GM12878 (cell line): ENCODE measurements around the gene KIRREL2. TPM values are rescaled to one million over a fixed set of nuclear protein-coding genes. Genes with fewer than 3 reads are reported as not detected.

ENCODE experiments used
- CHD2 ChIP-seq: IDR thresholded peaks from 2 replicates; pipeline ENCODE4 v1.6.1; 2011; ENCODE audit warnings: low read depth, low read length, improper control_type of control experiment, borderline replicate concordance
- CREM ChIP-seq: IDR thresholded peaks from 2 replicates; pipeline ENCODE4 v1.6.1; 2014; ENCODE audit warnings: antibody characterized with exemption, low read depth
- EED ChIP-seq: sonication (generic); IDR thresholded peaks from 2 replicates; pipeline ENCODE4 v1.6.1; 2016; ENCODE audit warnings: antibody characterized with exemption, low read depth
- EZH2 ChIP-seq: IDR thresholded peaks from 2 replicates; pipeline ENCODE4 v1.6.1; 2012; ENCODE audit warnings: low read depth, mild to moderate bottlenecking, control low read depth, inconsistent platforms, low read length, borderline replicate concordance; ENCODE audit not compliant: control insufficient read depth
- FOS ChIP-seq: IDR thresholded peaks from 3 replicates; pipeline ENCODE4 v1.6.1; 2011; ENCODE audit warnings: borderline replicate concordance; ENCODE audit not compliant: insufficient read length; ENCODE audit errors: extremely low read depth
- HDAC6 ChIP-seq: fragments of 200-600 bp; sonication (generic); IDR thresholded peaks from one replicate; pipeline ENCODE4 v1.8.0; 2017; ENCODE audit warnings: antibody characterized with exemption; ENCODE audit not compliant: unreplicated experiment
- KLF5 ChIP-seq: fragments of 450-650 bp; IDR thresholded peaks from 2 replicates; pipeline ENCODE4 v1.6.1; 2014; ENCODE audit warnings: mild to moderate bottlenecking; ENCODE audit not compliant: partially characterized antibody
- PML ChIP-seq: IDR thresholded peaks from 2 replicates; pipeline ENCODE4 v1.6.1; 2012; ENCODE audit warnings: low read length, inconsistent platforms
- POU2F2 ChIP-seq: IDR thresholded peaks from 3 replicates; pipeline ENCODE4 v1.6.1; 2011; ENCODE audit warnings: low read depth, mild to moderate bottlenecking, low read length, borderline replicate concordance
- RAD51 ChIP-seq: fragments of 450-650 bp; IDR thresholded peaks from 2 replicates; pipeline ENCODE4 v1.6.1; 2016; ENCODE audit warnings: moderate library complexity, mild to moderate bottlenecking, inconsistent platforms
- SIX5 ChIP-seq: IDR thresholded peaks from 2 replicates; pipeline ENCODE4 v1.6.1; 2011; ENCODE audit warnings: mild to moderate bottlenecking, low read depth, low read length, moderate library complexity; ENCODE audit not compliant: severe bottlenecking
- SKIL ChIP-seq: fragments of 450-650 bp; IDR thresholded peaks from 2 replicates; pipeline ENCODE4 v1.6.1; 2017; ENCODE audit warnings: mild to moderate bottlenecking, low read depth, inconsistent platforms; ENCODE audit not compliant: poor library complexity, severe bottlenecking
- SP1 ChIP-seq: IDR thresholded peaks from one replicate; pipeline ENCODE4 v1.6.1; 2011; ENCODE audit warnings: low read depth, low read length
- SUPT20H ChIP-seq: IDR thresholded peaks from 2 replicates; pipeline ENCODE4 v1.6.1; 2011; ENCODE audit warnings: low read depth, mild to moderate bottlenecking, low read length, moderate library complexity, borderline replicate concordance; ENCODE audit not compliant: control insufficient read depth
- SUZ12 ChIP-seq: fragments of 200-600 bp; sonication (generic); IDR thresholded peaks from one replicate; pipeline ENCODE4 v1.6.1; 2018; ENCODE audit warnings: antibody characterized with exemption, mild to moderate bottlenecking; ENCODE audit not compliant: unreplicated experiment
- polyA plus RNA-seq, 11 experiments: library from polyadenylated mRNA; depleted of rRNA in 4 of 11; unstranded in 6 of 11; stranded (reverse) in 5 of 11; fragments of >200 nt; fragmentation: Nextera tagmentation in 4 of 11; fragmentation: Illumina TruSeq in 1 of 11; extraction: Ambion mirVana in 4 of 11; extraction: Trizol in 1 of 11; gene quantifications; 1 replicate in 1 of 11; 2 replicates in 10 of 11; pipeline versions ENCODE4 v1.2.1 to v1.2.3, GENCODE V29; 2011 to 2016; ENCODE audit warnings: inconsistent platforms in 2 of 11, missing spikeins in 2 of 11, low read depth in 1 of 11
- total RNA-seq, 4 experiments: library from RNA; depleted of rRNA in 3 of 4; stranded (reverse); fragments of >200 nt in 3 of 4; fragmentation: Illumina TruSeq in 1 of 4; extraction: Trizol in 1 of 4; gene quantifications; 2 replicates each; pipeline versions ENCODE4 v1.2.1 to v1.2.3, GENCODE V29; 2013 to 2021
- TF ChIP-seq, protein P1 (sequence below): IDR thresholded peaks from 2 replicates; pipeline ENCODE4 v1.6.1; 2012; ENCODE audit warnings: low read depth, low read length, improper control_type of control experiment
- TF ChIP-seq, protein P2 (sequence below): fragments of 450-650 bp; IDR thresholded peaks from 2 replicates; pipeline ENCODE4 v1.6.1; 2017; ENCODE audit warnings: low read depth, mild to moderate bottlenecking, moderate library complexity
- TF ChIP-seq, protein P3 (sequence below): fragments of 450-650 bp; IDR thresholded peaks from 2 replicates; pipeline ENCODE4 v1.6.1; 2016; ENCODE audit warnings: mild to moderate bottlenecking
- TF ChIP-seq, protein P4 (sequence below): fragments of 150-350 bp; IDR thresholded peaks from 2 replicates; pipeline ENCODE4 v1.6.1; 2016; ENCODE audit warnings: low read depth, low read length
- TF ChIP-seq, protein P5 (sequence below): fragments of 450-650 bp; IDR thresholded peaks from 2 replicates; pipeline ENCODE4 v1.6.1; 2014; ENCODE audit warnings: mild to moderate bottlenecking

The KIRREL2 gene
- total and polyA plus RNA-seq, 10 of the 15 experiments (the other 5 are each of a cell fraction or from before 2014, with no cell fraction given), result 0.03 to 0.06 TPM; not detected in 8

- TF ChIP-seq SIX5, result no peak
- TF ChIP-seq SUPT20H, result no peak
- TF ChIP-seq, protein P1, sequence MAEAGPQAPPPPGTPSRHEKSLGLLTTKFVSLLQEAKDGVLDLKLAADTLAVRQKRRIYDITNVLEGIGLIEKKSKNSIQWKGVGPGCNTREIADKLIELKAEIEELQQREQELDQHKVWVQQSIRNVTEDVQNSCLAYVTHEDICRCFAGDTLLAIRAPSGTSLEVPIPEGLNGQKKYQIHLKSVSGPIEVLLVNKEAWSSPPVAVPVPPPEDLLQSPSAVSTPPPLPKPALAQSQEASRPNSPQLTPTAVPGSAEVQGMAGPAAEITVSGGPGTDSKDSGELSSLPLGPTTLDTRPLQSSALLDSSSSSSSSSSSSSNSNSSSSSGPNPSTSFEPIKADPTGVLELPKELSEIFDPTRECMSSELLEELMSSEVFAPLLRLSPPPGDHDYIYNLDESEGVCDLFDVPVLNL, result no peak
- TF ChIP-seq, protein P2, sequence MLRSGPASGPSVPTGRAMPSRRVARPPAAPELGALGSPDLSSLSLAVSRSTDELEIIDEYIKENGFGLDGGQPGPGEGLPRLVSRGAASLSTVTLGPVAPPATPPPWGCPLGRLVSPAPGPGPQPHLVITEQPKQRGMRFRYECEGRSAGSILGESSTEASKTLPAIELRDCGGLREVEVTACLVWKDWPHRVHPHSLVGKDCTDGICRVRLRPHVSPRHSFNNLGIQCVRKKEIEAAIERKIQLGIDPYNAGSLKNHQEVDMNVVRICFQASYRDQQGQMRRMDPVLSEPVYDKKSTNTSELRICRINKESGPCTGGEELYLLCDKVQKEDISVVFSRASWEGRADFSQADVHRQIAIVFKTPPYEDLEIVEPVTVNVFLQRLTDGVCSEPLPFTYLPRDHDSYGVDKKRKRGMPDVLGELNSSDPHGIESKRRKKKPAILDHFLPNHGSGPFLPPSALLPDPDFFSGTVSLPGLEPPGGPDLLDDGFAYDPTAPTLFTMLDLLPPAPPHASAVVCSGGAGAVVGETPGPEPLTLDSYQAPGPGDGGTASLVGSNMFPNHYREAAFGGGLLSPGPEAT, result peak; percentile 77
- no peak for TF ChIP-seq CHD2
- no peak for TF ChIP-seq SP1
- peak; percentile 36 for TF ChIP-seq SKIL
- TF ChIP-seq PML, result no peak
- TF ChIP-seq, protein P3, sequence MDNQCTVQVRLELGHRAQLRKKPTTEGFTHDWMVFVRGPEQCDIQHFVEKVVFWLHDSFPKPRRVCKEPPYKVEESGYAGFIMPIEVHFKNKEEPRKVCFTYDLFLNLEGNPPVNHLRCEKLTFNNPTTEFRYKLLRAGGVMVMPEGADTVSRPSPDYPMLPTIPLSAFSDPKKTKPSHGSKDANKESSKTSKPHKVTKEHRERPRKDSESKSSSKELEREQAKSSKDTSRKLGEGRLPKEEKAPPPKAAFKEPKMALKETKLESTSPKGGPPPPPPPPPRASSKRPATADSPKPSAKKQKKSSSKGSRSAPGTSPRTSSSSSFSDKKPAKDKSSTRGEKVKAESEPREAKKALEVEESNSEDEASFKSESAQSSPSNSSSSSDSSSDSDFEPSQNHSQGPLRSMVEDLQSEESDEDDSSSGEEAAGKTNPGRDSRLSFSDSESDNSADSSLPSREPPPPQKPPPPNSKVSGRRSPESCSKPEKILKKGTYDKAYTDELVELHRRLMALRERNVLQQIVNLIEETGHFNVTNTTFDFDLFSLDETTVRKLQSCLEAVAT, result 0 out of 2 replicates have a peak, but pooled peaks have one; percentile 67
- no peak for TF ChIP-seq EZH2
- 0 out of 2 replicates have a peak, but pooled peaks have one; percentile 17 for TF ChIP-seq EED
- TF ChIP-seq, protein P4, sequence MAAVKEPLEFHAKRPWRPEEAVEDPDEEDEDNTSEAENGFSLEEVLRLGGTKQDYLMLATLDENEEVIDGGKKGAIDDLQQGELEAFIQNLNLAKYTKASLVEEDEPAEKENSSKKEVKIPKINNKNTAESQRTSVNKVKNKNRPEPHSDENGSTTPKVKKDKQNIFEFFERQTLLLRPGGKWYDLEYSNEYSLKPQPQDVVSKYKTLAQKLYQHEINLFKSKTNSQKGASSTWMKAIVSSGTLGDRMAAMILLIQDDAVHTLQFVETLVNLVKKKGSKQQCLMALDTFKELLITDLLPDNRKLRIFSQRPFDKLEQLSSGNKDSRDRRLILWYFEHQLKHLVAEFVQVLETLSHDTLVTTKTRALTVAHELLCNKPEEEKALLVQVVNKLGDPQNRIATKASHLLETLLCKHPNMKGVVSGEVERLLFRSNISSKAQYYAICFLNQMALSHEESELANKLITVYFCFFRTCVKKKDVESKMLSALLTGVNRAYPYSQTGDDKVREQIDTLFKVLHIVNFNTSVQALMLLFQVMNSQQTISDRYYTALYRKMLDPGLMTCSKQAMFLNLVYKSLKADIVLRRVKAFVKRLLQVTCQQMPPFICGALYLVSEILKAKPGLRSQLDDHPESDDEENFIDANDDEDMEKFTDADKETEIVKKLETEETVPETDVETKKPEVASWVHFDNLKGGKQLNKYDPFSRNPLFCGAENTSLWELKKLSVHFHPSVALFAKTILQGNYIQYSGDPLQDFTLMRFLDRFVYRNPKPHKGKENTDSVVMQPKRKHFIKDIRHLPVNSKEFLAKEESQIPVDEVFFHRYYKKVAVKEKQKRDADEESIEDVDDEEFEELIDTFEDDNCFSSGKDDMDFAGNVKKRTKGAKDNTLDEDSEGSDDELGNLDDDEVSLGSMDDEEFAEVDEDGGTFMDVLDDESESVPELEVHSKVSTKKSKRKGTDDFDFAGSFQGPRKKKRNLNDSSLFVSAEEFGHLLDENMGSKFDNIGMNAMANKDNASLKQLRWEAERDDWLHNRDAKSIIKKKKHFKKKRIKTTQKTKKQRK, result no peak
- peak; percentile 31; the same call in 1 of the 2 replicates for TF ChIP-seq CREM
- TF ChIP-seq, protein P5, sequence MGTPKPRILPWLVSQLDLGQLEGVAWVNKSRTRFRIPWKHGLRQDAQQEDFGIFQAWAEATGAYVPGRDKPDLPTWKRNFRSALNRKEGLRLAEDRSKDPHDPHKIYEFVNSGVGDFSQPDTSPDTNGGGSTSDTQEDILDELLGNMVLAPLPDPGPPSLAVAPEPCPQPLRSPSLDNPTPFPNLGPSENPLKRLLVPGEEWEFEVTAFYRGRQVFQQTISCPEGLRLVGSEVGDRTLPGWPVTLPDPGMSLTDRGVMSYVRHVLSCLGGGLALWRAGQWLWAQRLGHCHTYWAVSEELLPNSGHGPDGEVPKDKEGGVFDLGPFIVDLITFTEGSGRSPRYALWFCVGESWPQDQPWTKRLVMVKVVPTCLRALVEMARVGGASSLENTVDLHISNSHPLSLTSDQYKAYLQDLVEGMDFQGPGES, result no peak
- TF ChIP-seq POU2F2, result 0 out of 3 replicates have a peak, but pooled peaks have one; percentile 57
- TF ChIP-seq HDAC6, result no peak
- TF ChIP-seq RAD51, result no peak
- no peak for TF ChIP-seq SUZ12
- no peak for TF ChIP-seq KLF5
- no peak for TF ChIP-seq FOS
Measured at GRCh38 chr19:35913589-35913988, 56.9 kb downstream of the KIRREL2 start (continued).
